ENCODE results near the gene PAM.

The PAM gene

DNA sequence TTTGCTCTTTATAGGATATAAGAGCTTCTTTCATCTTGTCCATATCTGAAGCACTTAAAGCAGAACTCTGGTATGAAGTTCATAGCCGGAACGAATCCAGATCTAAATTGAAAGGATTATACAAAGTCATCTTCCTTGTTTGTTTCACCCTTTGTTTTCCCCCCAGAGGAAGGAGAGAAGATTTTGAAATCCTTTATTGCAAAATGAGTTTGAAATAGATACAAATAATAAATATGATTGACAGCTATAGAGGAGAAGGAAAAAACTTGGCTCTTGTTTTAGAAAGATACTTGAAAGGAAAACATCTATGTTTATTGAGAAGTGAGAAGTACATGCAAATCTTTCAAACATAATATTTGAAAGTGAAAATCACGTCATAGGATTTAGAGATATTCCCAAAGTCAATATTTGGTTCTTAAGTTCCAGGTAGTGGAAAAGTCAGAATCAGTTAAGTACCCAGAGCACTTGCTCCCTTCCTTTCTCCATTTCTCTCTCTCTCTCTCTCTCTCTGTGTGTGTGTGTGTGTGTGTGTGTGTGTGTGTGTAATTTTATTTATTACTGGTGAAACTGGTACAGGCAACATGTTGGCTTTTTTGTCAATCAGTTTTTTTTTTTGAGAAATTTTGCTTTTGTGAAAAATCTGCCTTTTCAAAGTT, 27.2 kb downstream of the PAM start:
- no peak for DNase-seq

DNA sequence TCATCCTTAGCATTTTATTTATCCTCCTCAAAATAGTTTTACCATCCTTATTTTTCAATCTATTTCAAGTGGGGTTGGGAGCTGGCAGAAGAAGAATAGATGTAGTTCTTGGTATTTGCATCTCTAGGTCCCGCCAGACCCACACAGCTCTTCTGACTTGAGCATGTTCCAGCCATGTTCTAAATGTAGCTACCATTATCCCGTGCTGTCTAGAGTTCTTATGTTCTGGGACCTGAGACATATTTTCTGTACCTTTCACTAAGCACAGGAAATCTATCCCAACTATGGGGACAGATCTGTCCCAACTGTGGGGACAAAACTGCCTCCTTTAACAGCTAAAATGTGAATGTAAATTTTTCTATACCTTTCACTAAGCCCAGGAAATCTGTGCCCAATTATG, 32.0 kb downstream of the PAM start:
- DNase-seq = no peak

DNA sequence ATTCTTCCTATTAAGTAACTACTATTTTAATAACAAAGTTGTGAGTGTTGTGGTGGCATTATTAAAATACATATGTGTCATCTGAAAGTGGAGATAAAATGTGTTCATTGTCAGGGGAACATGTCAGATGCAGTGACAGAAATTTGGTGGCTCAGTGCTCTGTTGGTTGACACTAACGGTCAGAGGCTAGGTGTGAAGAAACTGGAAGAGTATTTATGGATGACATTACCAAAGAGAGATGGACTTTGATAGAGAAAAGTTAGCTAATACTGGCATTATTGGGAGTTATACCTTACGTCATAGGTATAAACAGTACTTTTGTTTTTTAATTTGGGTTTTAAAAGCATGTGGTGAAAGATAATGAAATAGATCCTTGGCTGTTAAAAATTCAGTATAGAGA, 33.7 kb downstream of the PAM start:
- no peak for DNase-seq

DNA sequence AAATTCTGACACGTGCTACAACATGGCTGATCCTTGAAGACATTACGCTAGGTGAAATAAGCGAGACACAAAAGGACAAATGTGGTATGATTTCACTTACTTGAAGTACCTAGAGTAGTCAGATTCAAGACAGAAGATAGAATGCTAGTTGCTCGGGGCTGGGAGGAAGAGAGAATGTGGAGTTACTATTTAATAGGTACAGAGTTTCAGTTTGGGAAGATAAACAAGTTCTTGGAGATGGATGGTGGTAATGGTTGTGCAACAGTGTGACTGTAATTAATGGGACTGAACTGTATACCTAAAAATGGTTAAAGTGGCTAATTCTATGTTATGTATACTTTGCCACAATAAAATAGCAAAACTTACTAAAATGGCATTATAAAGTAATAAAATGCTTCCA, 34.4 kb downstream of the PAM start:
- no peak for DNase-seq

DNA sequence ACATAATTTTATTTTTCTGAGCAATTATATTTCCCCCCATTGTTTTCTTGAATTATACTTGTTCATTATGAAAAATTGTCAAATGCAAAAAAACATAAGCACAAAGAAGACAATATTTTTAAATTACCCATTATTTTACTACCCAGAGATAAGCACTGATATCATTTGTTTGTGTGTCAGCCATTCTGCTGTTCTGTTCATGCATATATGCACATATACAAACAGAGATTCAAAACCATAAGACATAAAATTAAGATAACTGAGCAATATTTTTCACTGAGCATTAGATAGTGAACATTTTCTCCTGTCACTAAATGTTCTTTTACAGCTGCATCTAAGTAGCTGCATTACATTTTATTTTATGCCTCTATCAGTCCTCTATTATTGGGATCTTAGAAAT, 35.6 kb downstream of the PAM start:
- no peak for DNase-seq

DNA sequence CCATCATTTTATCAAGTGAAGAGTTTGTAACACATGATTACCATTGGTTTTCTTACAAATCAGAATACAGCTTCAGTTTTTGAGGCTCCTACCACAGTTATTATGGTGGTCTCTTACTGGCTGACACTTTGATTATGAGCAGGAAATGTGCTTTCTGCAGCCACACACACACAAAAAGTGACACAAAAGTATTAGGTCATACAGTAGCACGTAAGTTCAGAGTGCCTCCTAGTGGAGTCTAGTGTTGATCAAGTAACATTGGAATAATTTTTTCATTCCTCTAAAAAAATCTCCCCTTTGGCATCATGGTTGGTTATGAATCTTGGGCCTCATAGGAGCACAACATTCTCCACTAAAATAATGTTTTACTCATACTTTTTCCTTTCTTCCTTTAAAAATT, 37.6 kb downstream of the PAM start:
- DNase-seq = no peak

DNA sequence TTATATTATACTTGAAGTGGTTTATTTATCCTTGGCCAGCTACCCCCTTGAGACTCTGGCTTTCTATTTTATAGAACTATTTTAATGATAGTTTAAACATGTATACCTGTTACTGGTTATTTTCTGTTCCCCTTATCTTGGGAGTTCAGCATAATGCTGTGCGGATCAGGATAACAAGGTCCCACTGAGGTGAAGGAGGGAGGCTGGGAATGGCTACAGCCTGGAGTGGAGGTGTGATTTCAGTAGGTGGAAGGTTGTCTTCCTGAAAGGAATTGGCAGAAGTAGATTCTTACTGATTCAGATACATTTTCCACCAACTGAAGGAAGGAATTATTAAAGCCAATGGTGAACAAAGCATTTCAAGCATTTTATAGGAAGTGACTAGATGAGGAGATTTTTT, 38.9 kb downstream of the PAM start:
- DNase-seq = no peak

DNA sequence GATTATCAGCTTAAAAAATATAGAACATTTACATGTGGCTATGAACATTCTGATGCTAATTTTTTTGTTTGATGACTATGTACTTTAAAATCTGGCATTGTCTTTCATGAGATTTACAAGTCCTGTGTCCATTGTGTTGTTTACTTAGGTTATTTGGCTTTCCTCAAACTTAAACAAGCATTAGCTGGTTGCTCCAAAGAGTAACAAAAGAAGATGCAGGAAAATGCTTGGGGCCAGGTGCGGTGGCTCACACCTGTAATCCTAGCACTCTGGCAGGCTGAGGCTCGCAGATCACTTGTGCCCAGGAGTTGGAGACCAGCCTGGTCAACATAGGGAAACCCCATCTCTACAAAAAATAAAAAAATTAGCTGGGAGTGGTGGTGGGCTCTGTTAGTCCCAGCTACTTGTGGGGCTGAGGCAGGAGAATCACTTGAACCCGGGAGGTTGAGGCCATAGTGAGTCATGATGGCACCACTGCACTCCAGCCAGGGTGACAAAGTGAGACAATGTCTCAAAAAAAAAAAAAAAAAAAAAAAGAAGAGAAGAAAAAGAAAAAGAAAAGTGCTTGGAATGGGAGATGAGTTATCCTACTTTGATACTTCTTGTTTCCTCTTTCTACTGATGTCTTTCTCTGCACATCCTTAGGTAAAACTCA, 39.7 kb downstream of the PAM start:
- no peak for DNase-seq

DNA sequence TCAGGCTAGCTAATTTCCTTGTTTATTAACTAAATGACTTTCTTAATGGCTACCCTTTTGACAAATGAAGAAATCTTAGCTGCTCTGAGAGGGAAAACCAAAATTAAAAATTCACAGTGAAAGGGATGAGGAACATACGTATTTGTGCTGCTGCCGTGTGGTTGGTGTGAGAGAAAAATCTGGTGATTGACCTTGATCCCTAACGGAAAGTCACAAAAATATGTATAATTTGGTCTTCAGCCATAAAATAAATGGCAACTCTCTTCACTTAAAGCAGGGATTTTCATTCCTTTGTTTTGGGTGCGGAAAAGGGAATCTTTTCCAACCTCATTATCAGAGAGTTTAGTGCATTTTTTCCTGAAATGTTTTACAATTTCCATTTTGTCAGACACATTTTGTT, 40.4 kb downstream of the PAM start:
- DNase-seq = no peak

DNA sequence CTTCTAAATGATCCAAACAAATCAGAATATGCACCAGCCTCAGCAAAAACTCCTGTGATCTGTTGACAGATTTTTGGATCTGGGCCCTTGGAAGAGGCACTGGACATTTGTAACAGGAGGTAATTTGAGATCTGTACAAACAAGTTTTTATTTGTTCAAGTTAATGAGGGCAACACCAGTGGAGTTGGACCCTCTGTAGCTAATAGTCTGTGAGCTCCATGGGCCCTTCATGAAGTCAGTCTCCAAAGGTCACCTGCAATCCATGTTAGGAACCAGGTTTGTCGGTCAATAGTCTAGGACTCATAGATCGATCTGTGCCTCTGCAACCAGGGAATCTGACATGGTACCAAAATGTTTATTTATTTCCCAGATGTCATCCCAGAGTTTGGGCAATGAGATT, 40.9 kb downstream of the PAM start:
- no peak for DNase-seq

DNA sequence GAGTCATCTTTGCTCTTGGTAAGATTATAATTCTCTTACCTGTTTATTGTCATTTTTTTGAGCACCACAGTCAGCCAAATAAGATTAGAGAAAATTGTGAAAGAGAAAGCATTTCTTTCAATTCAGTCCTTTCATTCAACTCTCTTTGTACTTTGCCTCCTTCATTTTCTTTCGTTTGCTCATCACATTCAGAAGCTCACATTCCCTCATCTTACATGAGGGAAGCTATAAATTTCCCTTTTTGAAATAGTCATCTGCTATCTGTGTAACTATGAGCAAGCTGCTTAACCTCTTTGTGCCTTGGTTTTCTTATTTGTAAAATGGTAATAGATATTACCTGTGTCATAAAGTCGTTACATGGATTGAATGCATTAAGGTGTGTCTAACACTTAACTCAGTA, 41.4 kb downstream of the PAM start:
- DNase-seq = peak; percentile 15

DNA sequence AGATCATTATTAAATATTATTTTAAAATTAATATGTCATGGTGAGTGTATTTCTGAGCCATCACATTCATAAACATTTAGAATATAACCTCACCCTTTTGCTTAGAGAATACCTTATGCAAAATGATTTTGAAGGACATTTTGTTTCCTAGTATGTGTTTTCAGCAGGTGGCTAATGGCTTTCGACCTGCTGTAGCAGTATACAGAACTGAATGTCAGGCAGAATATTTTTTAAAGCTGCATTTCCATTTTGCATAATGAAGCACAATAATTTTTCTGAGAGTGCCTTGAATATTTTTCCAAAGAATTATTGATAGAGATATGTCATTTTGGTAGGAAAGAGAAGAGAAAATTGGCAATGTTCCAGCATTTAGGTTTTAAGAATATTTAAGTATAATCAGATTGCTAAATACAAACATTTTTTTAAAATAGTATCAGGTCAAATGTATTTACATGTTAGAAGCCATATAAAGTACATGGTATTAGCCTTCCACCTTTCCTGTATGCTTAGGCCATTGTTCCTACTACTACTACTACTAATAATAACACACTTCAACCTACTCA, 42.3 kb downstream of the PAM start:
- DNase-seq = no peak

DNA sequence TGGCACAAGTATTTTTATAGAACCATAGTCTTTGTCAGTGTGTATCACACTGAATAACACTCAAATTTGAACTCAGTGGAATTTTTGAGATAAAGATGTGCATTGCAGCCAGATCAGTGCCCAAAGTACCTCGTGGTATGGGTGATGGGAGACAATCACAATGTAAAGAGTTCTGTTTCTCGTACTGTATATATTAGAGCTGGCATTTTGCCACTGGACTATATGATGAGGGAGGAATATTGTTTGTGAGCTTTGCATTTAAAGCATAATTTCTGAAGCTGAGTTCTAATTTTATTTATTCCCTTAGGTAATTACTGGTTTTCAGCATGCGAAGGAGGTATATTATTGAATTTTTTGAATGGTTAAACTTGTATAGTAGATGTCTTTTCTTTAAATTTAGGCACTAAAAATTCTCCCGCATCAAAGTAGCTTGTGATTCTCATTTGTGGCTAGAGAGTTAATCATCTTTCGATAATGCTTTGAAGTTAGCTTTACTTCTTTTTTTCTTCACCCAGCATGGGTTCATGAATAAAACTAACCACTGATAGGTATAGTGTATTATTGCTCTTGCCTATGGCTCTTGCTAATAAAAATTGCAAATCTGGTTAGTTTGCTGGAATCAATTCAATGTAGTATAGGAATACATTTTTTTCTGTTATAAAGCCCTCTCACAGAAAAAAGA, 43.1 kb downstream of the PAM start:
- DNase-seq = no peak

DNA sequence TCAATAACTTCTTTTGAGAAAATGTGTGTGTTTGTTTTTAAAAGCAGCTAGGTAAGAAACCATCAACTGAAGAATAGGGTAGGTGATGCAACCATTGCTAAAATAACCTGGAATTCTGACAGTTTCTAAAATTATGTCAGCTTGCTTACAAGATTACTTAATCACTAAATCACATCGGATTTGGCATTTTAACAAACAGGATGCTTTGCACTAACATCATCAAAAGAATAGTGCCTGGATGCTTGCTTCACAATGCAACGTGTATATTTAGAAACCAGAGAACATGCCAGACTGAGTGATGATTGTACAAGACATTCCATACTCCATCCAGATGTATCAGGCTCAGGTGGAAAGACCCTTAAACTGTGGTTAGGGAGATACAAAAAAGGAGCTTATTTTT, 43.9 kb downstream of the PAM start:
- DNase-seq = no peak

DNA sequence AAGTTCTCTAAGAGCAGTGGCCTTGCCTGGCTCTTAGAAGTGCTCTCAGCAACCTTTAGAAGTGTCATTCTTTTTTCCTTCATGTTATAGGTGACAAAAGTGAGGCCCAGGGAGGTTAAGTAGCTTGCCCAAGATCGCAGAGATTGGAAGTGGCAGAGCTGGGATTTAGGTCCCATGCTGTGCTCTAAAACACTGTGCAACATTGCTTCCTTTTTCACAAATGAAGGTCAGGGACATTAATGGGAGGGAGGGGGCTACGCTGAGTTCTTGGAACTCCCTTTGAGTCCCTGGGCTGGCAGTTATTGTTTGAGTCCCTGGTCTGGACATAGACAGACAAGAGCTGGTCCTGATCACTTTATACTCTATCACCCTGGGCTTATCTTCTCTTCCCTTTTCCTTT, 45.3 kb downstream of the PAM start:
- DNase-seq = no peak

DNA sequence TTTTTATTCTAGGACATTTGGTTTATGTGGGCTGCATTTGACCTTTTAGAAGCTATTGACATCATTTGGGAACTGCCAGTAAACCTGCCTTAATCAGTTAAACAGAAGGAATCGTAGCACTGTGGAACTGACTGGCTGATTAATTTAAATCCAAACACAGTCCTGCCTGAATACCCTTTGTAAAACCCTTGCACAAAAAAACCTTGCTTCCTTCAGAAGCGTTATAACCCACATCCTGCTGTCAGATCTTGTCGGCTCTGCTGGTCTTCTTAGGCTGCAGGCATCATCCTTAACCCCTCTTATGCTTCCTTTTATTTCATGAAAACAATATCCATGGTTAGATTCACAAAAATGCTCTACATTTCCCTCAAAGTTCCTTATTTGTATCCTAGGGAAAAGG, 46.3 kb downstream of the PAM start:
- no peak for DNase-seq

DNA sequence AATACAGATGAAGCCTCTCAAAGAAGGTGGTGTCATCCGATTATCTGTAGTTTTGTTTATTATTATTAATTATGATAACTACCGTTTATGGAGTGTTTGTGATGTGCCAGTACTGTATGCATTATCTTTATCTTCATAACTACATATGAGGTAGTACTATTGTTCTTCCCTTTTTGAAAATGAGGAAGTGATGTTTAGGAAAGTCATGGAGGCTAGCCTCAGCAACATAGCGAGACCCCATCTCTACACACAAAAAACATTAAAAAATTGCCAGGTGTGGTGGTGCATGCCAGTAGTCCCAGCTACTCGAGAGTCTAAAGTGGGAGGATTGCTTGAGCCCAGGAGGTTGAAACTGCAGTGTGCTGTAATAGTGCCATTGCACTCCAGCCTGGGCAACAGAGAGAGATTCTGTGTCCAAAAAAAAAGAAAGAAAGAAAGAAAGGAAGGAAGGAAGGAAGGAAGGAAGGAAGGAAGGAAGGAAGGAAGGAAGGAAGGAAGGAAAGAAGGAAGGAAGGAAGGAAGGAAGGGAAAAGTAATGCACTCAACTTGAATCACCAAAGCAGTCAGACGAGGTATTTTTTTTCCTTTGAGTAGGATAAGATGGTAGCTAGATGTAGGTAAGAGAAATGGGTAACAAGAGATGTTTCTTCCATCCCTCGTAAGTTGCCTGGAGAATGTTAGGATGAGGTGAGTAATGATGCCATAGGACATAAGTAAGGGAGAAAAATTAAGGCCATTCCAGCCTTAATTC, 47.8 kb downstream of the PAM start:
- no peak for DNase-seq

DNA sequence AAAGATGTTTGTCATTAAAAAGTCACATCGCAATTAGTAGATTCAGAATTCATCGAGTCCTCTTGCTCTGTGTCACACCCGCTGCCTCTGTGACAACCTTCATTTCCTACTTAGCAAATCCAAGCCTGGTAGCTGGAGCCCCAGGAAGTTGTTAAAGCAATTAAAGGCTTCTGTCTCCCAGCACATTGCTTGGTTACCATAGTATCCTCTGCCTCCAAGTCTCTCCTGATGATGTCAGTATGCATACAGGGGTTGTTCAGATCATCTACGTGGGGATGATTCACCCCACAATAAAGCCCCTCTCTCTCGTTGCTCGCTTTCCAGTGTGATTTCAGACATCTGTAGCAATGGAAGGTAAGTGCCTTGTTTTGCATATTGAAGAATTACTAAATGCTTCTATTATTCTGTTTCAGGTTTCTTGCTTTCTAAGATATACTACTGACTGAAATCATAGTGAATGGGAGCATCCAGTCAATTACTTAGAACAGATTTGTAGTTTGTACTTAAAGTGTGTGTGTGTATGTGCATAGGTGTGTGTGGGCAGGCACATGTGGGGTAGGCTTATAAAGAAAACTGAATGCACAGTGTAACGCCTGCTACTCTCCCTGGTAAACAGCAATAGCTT, 52.9 kb downstream of the PAM start:
- DNase-seq = peak; percentile 13

DNA sequence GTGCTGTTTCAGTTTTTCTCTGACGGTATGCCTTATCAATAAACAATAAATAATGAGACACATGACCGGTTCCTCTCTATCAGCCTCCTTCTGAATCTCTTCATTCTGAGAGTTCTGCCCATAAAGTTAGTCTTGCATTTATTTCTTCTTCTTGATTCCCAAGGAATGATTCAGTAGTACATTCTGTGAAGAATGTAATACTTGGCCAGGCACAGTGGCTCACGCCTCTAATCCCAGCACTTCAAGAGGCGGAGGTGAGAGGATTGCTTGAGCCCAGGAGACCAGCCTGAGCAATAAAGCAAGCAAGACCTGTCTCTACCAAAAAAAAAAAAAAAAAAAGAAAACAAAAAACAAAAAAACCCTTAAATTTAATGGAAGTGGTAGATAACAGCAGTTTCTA, 53.9 kb downstream of the PAM start:
- DNase-seq = no peak

DNA sequence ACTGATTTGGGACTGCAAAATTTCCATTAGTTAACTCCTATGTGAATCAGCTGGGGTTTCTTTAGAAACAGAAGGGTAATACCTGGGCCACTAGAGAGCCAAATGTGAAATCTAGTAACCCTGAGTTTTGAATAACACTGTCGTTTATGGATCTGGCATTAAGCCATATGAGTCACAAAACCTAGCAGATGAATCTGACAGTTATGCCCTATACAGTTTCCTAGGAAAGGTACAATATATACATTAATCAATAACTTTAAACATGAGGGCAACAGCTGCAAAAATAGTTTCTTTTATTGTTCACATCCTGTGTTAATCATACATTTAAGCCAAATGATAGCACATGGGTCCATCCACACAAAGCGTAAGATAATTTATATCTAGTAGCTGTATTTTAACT, 56.9 kb downstream of the PAM start:
- DNase-seq = peak; percentile 39

DNA sequence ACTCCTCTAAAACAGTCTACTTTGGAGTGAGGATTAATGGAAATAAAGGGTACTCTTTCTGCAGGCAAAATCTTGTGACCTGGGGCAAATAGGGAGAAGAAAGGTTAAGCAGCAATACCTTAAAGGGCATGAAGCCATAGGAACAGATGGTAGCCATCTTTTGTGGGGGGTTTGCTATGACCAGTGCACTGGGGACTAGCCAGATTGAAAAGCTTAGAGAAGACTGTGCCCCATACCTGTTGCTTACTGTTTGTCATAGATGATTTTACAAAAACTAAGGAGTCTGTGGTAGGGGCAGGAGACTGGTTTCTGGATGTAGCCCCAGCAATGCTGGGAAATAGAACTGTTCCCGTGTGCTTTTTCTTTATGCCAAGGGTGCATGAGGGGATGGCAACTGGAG, 58.6 kb downstream of the PAM start:
- DNase-seq = no peak

DNA sequence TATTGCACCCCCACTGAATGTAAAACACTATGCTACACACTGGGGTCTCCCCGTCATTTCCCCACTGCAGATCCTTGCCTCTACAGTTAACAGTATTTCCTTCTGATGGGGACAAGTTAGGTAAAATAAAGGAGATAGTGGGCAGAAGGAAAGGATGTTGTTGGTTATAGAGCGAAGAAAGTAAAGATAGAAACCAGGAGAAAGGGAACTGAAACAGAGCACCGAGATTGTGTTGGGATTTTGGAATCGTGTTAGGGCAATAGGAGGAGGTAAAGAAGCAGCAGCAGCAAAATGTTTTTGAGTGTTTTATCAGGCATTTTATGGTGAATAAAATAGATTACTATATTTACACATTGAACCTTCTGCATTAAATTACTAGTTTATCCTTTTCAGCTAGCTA, 60.0 kb downstream of the PAM start:
- DNase-seq = no peak
